ENCODE results near the gene TTLL6.

Gene TTLL6

GRCh38 chr17:48756830-48757251, 60.2 kb downstream of the TTLL6 start:
- peaks cover 21% of the 10 kb centered on the region for H3K4me1 Mint-ChIP-seq
- ATAC-seq (no peak), DNase-seq (no peak)
- peaks cover 95% of the 10 kb centered on the region for H3K27me3 Mint-ChIP-seq
- H3K27ac Mint-ChIP-seq = no peak overlapping the region
- H3K4me3 Mint-ChIP-seq = no peak overlapping the region
- H3K9me3 Mint-ChIP-seq = no peaks in the 10 kb centered on the region

DNA sequence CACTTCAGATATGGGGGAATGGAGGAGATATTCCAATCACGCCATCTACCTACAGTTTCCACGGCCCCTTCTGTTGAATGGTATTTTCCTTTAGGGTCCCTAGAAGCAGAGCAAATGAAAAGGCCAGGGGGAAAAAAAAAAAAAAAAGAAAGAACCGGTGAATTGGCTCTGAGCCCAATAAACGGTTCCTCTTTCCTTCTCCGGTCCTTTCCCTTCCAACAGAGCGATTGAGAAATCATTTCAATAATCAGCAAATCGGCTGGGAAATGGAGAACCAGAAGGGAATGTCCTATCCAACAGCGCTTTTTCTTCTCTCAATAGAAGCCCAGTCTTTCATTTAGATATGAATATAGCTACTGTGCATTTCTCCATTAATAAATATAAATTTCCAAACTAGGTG, 61.7 kb downstream of the TTLL6 start:
- DNase-seq (no peak), ATAC-seq (no peak)
- H3K27ac Mint-ChIP-seq = no peak overlapping the region
- no peak overlapping the region for H3K4me3 Mint-ChIP-seq
- H3K27me3 Mint-ChIP-seq = peaks cover 97% of the 10 kb centered on the region
- H3K9me3 Mint-ChIP-seq = no peaks in the 10 kb centered on the region
- peaks cover 25% of the 10 kb centered on the region for H3K4me1 Mint-ChIP-seq

- ATAC-seq (no peak), DNase-seq (no peak)
- Mint-ChIP-seq H3K27ac (no peak overlapping the region), H3K27me3 (peaks cover 97% of the 10 kb centered on the region), H3K9me3 (no peaks in the 10 kb centered on the region), H3K4me1 (peaks cover 25% of the 10 kb centered on the region), H3K4me3 (peak overlapping the region in 1 of 2 donors; percentile 42)
These were observed 62.3 kb downstream of the TTLL6 start for GRCh38 chr17:48754500-48755261.

- H3K4me1 Mint-ChIP-seq = peaks cover 31% of the 10 kb centered on the region
- peaks cover 97% of the 10 kb centered on the region for H3K27me3 Mint-ChIP-seq
- H3K9me3 Mint-ChIP-seq = no peaks in the 10 kb centered on the region
- peak overlapping the region in 1 of 2 donors; percentile 42 for H3K4me3 Mint-ChIP-seq
- no peak overlapping the region for H3K27ac Mint-ChIP-seq
- DNase-seq (no peak), ATAC-seq (no peak)
These were observed 63.1 kb downstream of the TTLL6 start for GRCh38 chr17:48753794-48754499.

- no peak overlapping the region for H3K4me3 Mint-ChIP-seq
- no peak overlapping the region for H3K27ac Mint-ChIP-seq
- no peak for DNase-seq
- H3K27me3 Mint-ChIP-seq = peaks cover 94% of the 10 kb centered on the region
- ATAC-seq = no peak
- H3K4me1 Mint-ChIP-seq = peaks cover 35% of the 10 kb centered on the region
- no peaks in the 10 kb centered on the region for H3K9me3 Mint-ChIP-seq
These were observed 64.4 kb downstream of the TTLL6 start for GRCh38 chr17:48752399-48753288.

DNA sequence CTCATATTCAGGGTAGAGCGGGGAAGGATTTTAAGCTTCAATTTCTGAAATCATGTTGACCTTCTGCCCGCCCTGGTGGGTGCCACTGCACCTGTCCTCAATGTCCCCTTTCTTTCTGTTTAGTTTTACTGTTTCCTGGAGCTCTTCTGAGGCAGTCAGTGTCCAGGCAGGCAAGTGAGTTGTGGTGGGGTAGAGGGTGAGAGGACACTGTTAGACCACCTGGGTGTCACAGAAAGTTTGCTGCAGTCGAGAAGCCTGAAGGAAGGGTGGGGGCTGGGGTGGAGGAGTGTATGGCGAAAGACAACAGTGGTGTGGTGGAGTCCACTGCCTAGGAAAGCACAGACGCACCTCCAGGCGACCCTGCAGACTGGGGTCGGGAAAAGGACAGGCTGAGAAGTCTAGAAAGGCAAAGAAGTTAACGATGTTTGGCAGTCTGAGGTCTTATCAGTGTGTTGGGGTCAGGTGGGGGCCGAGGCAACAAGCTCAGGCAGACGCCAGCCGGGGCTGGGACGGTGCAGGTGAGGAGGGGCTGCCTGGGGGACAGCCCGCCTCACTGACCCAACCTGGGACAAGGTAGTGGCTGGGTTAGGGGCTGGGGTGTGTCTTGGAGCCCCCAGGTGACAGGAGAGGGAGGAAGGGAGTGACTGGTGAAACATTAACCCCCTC, 65.2 kb downstream of the TTLL6 start:
- H3K27ac Mint-ChIP-seq = no peak overlapping the region
- peaks cover 43% of the 10 kb centered on the region for H3K4me1 Mint-ChIP-seq
- peaks cover 94% of the 10 kb centered on the region for H3K27me3 Mint-ChIP-seq
- H3K9me3 Mint-ChIP-seq = no peaks in the 10 kb centered on the region
- no peak for DNase-seq
- H3K4me3 Mint-ChIP-seq = no peak overlapping the region
- ATAC-seq = no peak

GRCh38 chr17:48751172-48751571, 65.9 kb downstream of the TTLL6 start:
- no peaks in the 10 kb centered on the region for H3K9me3 Mint-ChIP-seq
- peaks cover 94% of the 10 kb centered on the region for H3K27me3 Mint-ChIP-seq
- H3K4me1 Mint-ChIP-seq = peaks cover 50% of the 10 kb centered on the region
- no peak for DNase-seq
- no peak for ATAC-seq
- H3K27ac Mint-ChIP-seq = no peak overlapping the region
- H3K4me3 Mint-ChIP-seq = no peak overlapping the region

DNA sequence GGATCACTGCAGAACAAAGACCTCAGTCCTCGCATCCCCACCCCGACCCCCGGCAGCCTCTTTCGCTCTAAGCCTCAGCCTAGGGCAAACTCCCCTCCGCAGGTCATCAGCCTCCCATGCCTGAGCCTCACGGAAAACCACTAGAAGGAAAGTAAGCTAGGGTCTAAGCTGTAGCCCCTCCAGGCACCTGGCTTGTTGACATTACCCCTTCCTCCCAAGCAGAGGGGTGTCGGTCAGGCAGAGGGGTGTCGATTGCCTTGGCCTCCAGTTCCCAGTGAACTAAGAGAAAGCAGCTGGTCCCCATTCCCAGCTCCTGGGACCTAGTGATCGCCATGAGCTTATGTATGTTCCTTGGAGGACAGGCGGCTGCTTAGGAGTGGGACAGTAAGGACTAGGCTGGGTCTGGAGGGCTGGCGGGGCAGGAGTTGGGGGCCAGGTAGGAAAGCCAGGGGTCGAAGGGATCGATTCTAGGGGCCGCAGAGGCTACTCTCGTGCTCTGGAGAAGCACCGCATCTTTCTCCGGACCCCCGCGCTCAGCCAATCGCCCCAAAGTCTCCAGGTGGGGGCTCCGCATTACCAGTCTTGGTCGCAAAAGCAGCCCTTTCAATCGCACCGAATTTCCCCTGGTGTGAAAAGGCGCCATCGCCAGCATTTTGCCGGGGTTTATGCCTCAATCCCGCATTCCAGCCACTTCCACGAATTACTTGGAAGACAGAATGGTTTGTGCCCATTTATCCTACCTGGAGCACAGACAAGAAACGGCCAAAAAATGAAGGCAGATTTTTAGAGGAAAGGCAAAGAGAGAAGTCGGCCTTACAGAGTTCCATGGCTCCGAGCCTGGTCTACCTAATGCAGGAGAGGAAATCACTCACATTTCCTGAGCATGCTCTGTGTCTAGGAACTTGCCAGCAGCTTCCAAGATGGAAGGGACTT, 67.1 kb downstream of the TTLL6 start:
- DNase-seq = no peak
- Mint-ChIP-seq H3K4me3 (no peak overlapping the region), H3K9me3 (no peaks in the 10 kb centered on the region), H3K4me1 (peaks cover 55% of the 10 kb centered on the region), H3K27ac (no peak overlapping the region), H3K27me3 (peaks cover 94% of the 10 kb centered on the region)
- no peak for ATAC-seq

- Mint-ChIP-seq H3K27me3 (peaks cover 94% of the 10 kb centered on the region), H3K9me3 (no peaks in the 10 kb centered on the region), H3K27ac (no peak overlapping the region), H3K4me1 (peaks cover 47% of the 10 kb centered on the region), H3K4me3 (no peak overlapping the region)
- DNase-seq (no peak), ATAC-seq (no peak)
These were observed 68.1 kb downstream of the TTLL6 start for GRCh38 chr17:48748718-48749566.

GRCh38 chr17:48747445-48748363, 69.3 kb downstream of the TTLL6 start:
- ATAC-seq (no peak), DNase-seq (no peak)
- no peaks in the 10 kb centered on the region for H3K9me3 Mint-ChIP-seq
- H3K27ac Mint-ChIP-seq = peak overlapping the region in 1 of 2 donors; percentile 78
- peaks cover 39% of the 10 kb centered on the region for H3K4me1 Mint-ChIP-seq
- no peak overlapping the region for H3K4me3 Mint-ChIP-seq
- peaks cover 94% of the 10 kb centered on the region for H3K27me3 Mint-ChIP-seq

DNA sequence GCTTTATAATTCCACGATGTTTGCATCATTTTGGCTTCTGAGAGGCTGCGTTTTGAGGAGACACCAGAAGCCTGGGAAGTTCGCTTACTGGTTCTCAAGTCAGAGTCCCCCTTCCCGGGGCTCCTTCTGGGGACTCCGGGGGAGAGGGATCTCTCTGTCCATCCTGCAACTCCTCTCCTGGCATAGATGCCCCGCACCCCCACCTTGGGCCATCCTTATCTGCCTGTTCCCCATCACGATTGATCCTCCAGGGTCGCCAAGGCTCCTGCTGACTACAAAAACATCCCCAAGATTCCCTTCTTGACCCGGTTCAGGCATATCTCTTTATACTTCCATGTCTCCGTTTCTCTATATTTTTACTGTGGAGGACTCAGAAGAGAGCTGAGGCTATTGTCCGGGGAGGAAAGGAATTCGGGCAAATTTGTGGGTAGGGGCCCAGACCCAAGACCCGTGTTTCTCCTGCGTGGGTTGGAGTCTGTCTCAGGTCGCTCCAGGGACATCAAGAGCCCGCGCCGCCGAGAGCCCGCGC, 70.0 kb downstream of the TTLL6 start:
- DNase-seq = no peak
- Mint-ChIP-seq H3K4me3 (no peak overlapping the region), H3K27me3 (peaks cover 94% of the 10 kb centered on the region), H3K4me1 (peaks cover 35% of the 10 kb centered on the region), H3K9me3 (no peaks in the 10 kb centered on the region), H3K27ac (no peak overlapping the region)
- ATAC-seq = no peak

DNA sequence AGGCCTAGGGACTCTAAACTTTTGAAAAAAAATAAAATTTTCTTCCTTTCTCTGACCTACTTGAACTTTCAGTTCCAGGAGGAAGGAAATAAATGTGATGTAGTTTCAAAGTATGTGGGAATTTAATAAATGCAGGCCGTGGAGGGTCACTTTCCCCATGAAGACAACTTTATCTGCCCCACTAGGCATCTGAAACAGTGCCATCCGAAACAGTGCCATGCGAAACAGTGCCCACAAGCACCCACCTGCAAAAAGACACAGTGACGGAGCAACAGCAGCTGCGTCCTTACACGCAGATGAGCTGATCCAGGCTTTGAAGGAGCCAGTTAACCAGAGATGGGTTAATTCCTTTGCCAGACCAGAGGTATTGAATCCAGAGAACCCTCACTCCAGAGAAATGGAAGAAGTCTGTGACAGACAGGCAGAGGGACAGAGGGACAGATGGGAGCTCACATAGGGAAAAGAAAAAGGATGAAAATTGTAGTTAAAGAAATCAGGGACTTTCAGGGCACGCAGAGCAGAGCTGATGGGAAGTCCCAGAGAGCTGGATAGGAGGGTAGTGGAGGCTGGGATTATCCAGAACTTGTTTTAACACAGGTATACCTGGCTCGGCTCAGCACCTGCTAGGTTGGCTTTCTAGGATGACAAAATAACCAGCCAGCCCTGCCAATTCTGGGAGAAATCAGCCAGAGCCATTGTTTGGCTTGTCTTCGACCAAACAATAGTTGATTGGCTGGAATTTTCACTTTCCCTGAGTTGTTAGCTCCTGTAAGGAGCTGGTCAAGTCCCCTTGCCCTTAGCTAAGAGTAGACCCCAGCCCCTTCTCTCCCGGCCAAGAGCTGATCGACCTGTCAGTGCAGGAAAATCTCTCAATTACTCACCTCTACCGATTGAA, 71.4 kb downstream of the TTLL6 start:
- no peaks in the 10 kb centered on the region for H3K9me3 Mint-ChIP-seq
- H3K4me1 Mint-ChIP-seq = peaks cover 30% of the 10 kb centered on the region
- H3K27me3 Mint-ChIP-seq = peaks cover 94% of the 10 kb centered on the region
- H3K4me3 Mint-ChIP-seq = no peak overlapping the region
- H3K27ac Mint-ChIP-seq = peak overlapping the region in 1 of 2 donors; percentile 60
- no peak for ATAC-seq
- no peak for DNase-seq
